OCI-LY7 (cell line): ENCODE data around the gene CRABP2.

Experiments used
- CTCF ChIP-seq: fragments of 200-600 bp; sonication (generic); conservative IDR thresholded peaks from 2 replicates; pipeline ENCODE4 v1.5.1; 2014; ENCODE audit warnings: mild to moderate bottlenecking, antibody characterized with exemption, low read length, moderate library complexity, mixed read lengths
- EZH2phosphoT487 ChIP-seq: fragments of 200-600 bp; sonication (generic); IDR thresholded peaks from 2 replicates; pipeline ENCODE4 v1.6.1; 2018; ENCODE audit warnings: low read depth, borderline replicate concordance, mild to moderate bottlenecking, mixed run types, antibody characterized with exemption, low read length, moderate library complexity, mixed read lengths

- TF ChIP-seq EZH2phosphoT487: no peak
- no peak for TF ChIP-seq CTCF
Measured at GRCh38 chr1:156659661-156659987, 45.8 kb downstream of the CRABP2 start.
